WI38 (cell line): Measurements from ENCODE around the gene CHMP2A.

Experiments used
- H3K4me3 ChIP-seq: 2 replicates; pipeline ENCODE4 v1.5.1; 2011; ENCODE audit warnings: low read depth, mild to moderate bottlenecking, control low read depth, low read length
- CTCF ChIP-seq: IDR thresholded peaks from 2 replicates; pipeline ENCODE4 v1.5.1; 2012; ENCODE audit warnings: low read depth, mild to moderate bottlenecking, control low read depth, low read length

CHMP2A gene

DNA sequence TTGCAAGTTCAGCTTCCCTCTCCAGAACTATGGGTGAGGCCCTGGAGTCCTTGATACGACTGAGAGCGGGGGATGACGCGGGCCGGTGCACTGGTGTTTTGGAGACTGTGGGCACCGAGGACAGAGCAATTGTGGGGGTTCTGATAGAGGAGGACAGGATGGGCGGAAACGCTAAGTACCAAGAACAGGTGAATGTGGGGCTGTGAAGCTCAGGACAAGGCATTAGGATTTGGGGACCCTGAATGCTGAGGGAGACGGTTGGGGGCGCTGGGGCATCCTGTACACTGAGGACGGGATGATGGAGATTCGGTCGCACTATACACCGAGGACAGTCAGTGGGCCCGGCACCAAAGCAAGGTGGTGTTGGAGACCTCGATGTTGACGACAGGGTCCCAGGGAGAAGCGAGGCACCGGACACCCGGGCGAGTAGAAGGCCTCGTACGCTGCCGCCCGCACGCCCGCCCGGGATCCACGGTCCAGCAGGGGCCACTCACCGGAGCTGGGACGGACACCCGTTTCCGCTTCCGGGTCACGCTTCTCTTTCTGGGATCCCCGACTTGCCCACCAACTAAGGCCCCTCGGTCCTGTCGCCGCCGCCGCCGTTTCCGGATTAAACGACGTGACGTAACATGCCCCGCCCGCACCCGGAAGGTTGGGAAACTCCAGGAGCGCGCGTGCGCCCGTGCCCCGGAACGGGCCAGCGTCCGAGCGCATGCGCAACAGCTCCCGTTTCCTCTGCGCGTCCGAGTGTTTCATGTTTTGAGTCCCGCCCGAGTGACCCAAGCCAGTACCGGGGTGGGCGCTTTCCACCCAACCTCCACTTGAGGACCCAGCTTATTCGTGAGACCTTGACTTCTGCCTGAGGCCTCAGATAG, at the start of gene CHMP2A:
CHMP2A (minus strand) TSS at position 612 of the 875 bp plus-strand sequence. CDS start 893 bp downstream, outside the sequence.
- H3K4me3 ChIP-seq, result peak within 1 kb of the TSS; percentile 78
- no peak for TF ChIP-seq CTCF

- no peak overlapping the region for H3K4me3 ChIP-seq
- TF ChIP-seq CTCF, result no peak
Measured at GRCh38 chr19:58586133-58586765, 31.3 kb upstream of the CHMP2A start.

- no peak overlapping the region for H3K4me3 ChIP-seq
- TF ChIP-seq CTCF, result no peak
Measured at GRCh38 chr19:58585442-58586132, 30.7 kb upstream of the CHMP2A start.

DNA sequence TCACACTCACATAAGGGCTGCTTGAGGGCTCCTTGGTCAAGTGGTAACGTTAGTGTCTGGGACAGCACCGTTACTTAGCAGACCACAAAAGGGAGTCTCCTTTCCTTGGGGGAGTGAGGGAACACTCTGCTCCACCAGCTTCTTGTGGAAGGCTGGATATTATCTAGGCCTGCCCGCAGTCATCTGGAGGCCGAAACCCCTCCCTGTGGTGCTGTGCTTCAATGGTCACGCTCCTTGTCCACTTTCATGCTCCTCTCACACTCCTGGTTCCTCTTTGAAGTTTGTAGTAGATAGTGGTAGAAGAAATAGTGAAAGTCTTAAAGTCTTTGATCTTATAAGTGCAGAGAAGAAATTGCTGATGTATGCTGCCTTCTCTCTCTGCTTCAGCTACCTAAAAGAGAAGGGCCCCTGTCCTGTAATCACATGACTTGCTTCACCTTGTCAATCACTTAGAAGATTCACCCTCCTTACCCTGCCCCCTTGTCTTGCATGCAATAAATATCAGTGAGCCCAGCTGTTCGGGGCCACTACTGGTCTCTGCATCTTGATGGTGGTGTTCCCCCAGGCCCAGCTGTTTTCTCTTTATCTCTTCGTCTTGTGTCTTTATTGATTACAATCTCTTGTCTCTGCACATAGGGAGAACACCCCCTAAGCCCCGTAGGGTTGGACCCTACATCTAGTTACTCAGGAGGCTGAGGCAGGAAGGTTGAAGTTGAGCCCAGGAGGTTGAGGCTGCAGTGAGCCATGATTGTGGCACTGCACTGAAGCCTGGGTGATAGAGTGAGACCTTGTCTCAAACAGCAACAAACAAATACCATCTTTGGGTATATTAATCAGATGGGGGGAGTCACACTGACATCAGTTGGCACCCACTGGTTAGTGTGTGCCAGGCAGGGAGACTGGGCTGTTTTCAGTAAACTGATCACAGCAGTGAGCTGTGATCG, 29.9 kb upstream of the CHMP2A start:
- no peak for TF ChIP-seq CTCF

DNA sequence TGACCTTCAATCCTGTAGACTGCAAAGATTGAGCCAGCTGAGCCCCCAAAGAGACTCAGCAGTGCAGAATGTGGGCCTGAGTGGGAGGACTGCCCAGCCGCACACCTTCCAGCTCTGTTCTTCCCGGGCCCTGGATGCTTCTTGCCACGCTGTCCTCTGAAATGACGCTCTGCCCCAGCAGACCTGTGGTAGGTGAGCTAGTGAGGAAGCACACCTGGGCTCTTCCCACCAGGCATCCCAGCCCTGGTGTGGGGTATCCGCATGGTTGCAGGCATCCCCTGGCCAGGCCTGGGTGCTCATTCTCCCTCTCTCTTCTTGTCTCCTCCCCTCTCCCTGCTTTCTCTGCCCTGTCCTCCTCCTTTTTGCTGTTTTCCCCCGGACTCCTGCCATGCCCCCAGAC, 28.1 kb upstream of the CHMP2A start:
- TF ChIP-seq CTCF, result no peak
- no peak overlapping the region for H3K4me3 ChIP-seq

More for the DNA sequence above, 29.9 kb upstream of the CHMP2A start:
- H3K4me3 ChIP-seq, result no peak overlapping the region

- no peak overlapping the region for H3K4me3 ChIP-seq
- peak; percentile 99 for TF ChIP-seq CTCF
Measured at GRCh38 chr19:58581227-58582141, 26.6 kb upstream of the CHMP2A start.
